GM12891 (cell line): ENCODE measurements around the gene UXS1.

ENCODE experiments used
- DNase-seq: peaks from one replicate; pipeline ENCODE4 v3.0.0; 2011; ENCODE audit warnings: low spot score; ENCODE audit not compliant: insufficient read length
- FAIRE-seq: peaks from 2 replicates; lab custom pipeline; 2011; peaks lifted over from hg19 to GRCh38; lab: Jason Lieb, UNC
- PAX5 ChIP-seq: IDR thresholded peaks from 2 replicates; pipeline ENCODE4 v1.6.1; 2011; ENCODE audit warnings: low read length, moderate library complexity, mild to moderate bottlenecking; ENCODE audit not compliant: insufficient read depth, severe bottlenecking
- POLR2A ChIP-seq: IDR thresholded peaks from 2 replicates; pipeline ENCODE4 v1.6.1; 2011; ENCODE audit warnings: low read depth, low read length, control low read depth
- POLR2AphosphoS5 ChIP-seq: IDR thresholded peaks from 2 replicates; pipeline ENCODE4 v1.6.1; 2011; ENCODE audit warnings: low read depth, low read length, control low read depth
- POU2F2 ChIP-seq: IDR thresholded peaks from 2 replicates; pipeline ENCODE4 v1.6.1; 2011; ENCODE audit warnings: low read depth, mild to moderate bottlenecking, control low read depth, low read length, moderate library complexity
- SPI1 ChIP-seq: IDR thresholded peaks from 2 replicates; pipeline ENCODE4 v1.6.1; 2011; ENCODE audit warnings: low read depth, low read length, control low read depth
- TAF1 ChIP-seq: IDR thresholded peaks from 2 replicates; pipeline ENCODE4 v1.6.1; 2011; ENCODE audit warnings: low read depth, low read length, control low read depth

The UXS1 gene

GRCh38 chr2:106073678-106074406, 120.3 kb downstream of the UXS1 start:
- no peak for TF ChIP-seq POU2F2
- no peak for TF ChIP-seq TAF1
- TF ChIP-seq SPI1, result no peak
- no peak for TF ChIP-seq POLR2A
- TF ChIP-seq PAX5, result no peak
- TF ChIP-seq POLR2AphosphoS5, result no peak
- DNase-seq (no peak), FAIRE-seq (no peak)

DNA sequence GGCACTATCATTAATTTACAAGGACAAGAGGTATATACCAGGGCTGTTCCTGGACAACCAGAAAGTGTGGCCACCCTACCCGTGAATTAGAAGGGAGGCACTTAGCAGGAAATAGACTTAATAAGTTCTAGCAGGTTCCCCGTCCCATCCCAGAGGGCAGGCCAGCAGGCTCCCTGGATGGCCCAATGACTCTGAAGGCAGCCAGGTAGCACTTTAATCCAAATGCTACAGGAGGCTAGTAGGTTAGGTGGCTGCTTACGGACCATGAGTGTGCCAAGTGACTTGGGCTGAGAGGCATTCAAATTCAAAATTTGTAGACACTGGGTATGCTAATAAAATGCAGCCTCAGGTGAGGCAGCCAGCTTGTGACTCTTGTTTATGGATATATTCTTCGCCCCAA, 123.9 kb downstream of the UXS1 start:
- TF ChIP-seq POU2F2 (no peak), PAX5 (no peak), SPI1 (no peak), POLR2A (no peak), POLR2AphosphoS5 (no peak), TAF1 (no peak)
- FAIRE-seq, result no peak
- DNase-seq, result no peak

DNA sequence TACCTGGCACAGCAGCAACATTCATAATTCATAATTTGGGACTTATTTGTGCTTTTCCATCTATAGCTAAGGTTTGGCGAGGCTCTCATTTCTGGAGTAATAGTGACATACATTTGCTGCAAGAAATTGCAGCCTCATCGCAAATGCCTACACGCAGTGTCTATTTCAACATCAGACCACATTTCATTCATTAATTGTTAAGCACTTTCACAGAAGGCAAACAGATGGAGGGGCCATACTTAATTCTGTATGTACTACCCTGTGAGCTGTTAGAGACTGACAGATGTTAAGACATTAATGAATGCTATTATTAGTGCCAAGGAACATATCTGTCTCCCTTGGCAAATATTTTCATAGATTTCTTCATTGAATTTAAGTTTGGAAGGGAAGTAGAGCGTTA, 125.7 kb downstream of the UXS1 start:
- TF ChIP-seq POU2F2, result no peak
- no peak for TF ChIP-seq POLR2AphosphoS5
- TF ChIP-seq PAX5, result no peak
- TF ChIP-seq POLR2A, result no peak
- TF ChIP-seq SPI1, result no peak
- TF ChIP-seq TAF1, result no peak
- DNase-seq (no peak), FAIRE-seq (no peak)

DNA sequence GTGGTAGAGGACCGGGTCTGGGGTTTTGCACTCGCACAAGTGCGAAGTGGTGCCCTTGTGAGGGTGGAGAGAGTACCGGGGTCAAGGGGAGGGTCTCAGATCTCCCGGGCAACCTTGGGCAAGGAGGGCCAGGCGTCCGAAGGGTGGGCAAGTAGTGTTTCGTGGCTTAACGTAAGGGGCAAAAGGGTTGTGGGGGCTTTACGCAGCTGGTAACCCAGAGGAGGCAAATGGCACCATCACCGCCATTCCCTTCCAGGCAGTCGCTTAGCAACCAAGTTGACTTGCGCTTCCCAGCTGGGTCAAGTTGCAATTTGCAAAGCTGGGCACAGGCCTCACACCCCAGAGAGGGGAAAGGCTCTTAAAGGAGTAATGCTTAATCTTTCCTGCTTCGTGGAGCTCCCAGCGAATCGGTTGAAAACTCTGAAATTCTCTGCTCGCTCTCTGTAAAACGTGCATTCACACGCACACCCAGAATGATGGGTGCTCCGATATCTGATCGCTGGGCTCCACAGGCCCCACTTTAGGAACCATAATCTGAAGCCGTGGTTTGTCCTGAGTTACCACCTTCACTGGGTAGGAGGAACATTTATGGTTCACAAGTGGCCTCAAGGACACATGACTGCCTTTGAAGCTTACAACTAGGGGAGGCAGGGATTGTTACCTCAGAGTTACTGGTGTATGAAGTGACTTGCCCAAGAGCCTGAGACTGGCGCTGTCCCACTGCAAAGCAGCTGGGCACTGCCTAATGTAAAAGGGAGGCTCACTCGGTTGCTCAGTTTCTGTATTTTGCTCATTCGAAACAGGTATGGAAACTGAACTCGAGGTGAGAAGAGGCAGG, 127.9 kb downstream of the UXS1 start:
- DNase-seq (no peak), FAIRE-seq (no peak)
- TF ChIP-seq POLR2AphosphoS5, result no peak
- TF ChIP-seq SPI1, result no peak
- no peak for TF ChIP-seq POLR2A
- no peak for TF ChIP-seq TAF1
- TF ChIP-seq POU2F2, result no peak
- TF ChIP-seq PAX5, result no peak

- TF ChIP-seq POU2F2, result no peak
- TF ChIP-seq SPI1, result no peak
- TF ChIP-seq PAX5, result no peak
- TF ChIP-seq POLR2A, result no peak
- TF ChIP-seq TAF1, result no peak
- TF ChIP-seq POLR2AphosphoS5, result no peak
- FAIRE-seq (no peak), DNase-seq (no peak)
Observed at GRCh38 chr2:106065268-106065982, 128.7 kb downstream of the UXS1 start.

GRCh38 chr2:106063181-106063580, 130.9 kb downstream of the UXS1 start:
- DNase-seq, result no peak
- no peak for TF ChIP-seq POU2F2
- TF ChIP-seq PAX5, result no peak
- TF ChIP-seq POLR2A, result no peak
- no peak for TF ChIP-seq TAF1
- TF ChIP-seq POLR2AphosphoS5, result no peak
- no peak for TF ChIP-seq SPI1
- no peak for FAIRE-seq

DNA sequence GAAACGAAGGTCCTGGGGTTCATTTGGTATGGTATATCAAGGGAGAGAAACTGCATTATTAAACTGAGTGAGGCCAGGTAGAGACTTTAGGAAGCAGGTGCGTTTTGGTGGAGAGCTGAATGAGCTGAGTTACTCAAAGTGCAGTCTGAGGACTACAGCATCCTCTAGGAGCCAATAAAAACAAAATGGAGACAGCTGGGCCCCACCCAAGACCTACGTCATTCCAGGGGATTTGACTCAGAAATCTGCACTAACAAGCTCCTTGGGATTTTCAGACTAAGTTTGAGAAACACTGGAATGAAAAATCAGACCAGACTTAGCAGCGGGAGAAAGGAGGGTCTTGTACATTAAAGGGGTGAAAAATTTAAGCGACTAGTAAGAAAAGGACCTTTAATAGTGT, 131.5 kb downstream of the UXS1 start:
- no peak for TF ChIP-seq POLR2A
- FAIRE-seq, result no peak
- no peak for DNase-seq

DNA sequence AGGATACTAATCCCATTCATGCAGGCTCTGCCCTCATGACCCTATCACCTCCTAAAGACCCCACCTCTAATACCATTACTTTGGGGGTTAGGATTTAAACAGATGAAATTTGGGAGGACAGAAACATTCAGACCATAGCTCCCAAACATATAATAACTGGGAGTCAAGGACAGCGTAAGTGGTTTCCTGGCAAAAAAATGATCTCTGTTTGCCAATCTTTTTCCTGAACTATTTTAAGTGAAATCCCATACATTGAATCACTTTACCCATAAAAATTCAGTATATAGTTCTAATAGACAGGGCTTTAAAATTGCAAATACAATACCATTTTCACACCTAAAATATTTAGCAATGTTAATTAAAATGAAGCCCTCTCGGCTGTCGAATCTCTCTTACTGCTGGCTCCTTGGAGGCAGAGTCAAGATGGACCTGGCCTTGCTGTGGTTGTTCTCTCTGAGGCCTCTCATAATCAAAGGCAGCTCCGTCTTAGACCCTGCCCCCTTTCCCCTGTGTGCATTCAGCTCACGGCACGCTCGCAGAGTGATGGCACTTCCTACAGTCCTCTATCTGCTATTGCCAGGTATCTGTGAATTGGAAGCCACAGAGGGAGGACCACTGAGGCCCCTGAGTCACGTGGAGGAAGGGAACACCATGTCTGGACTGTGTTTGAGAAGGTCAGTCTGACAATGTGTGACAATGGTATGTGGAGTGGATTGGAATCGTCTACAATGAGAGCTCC, 132.3 kb downstream of the UXS1 start:
- DNase-seq (no peak), FAIRE-seq (no peak)
- TF ChIP-seq POLR2A (no peak), POU2F2 (no peak)

DNA sequence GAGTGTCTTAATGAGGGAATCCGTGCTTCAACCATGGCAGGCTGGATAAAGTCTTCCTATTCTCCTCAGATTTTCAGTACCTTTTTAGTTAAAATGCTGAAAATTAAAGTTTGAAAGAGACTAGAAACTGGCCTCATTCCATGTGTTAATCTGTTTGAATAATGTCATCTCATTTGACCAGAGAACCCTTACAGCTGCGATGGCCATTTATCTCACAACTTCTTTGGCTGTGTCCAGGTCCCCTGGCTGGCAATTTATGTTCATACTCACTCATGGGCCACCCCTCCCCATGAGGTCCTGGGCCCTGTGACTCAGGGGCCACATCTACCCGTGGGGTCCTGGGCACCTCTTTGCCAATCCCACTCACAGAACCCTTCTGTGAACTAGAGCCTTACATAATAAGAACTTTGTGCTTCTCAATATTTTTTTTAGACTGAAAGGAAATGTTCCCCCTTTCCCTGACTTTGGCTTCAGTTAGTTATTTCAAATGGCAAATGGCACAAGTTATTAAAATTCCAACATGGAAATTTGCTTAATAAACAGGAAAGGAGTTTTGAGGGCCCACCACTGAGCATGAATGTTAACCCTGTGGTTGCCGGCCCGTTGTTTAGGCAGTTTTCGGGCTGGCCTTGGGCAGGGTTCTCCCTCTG, 134.6 kb downstream of the UXS1 start:
- no peak for DNase-seq
- TF ChIP-seq POU2F2 (no peak), PAX5 (no peak), POLR2A (no peak), TAF1 (no peak), POLR2AphosphoS5 (no peak), SPI1 (no peak)
- no peak for FAIRE-seq
